Suppressor macrophage (primary cell): ENCODE results near the gene ZNF839.
"Not testable (repeated sequence)": the region's sequence is repeated elsewhere in the genome, so short reads cannot be mapped to it uniquely, and the experiment has no call there.

ENCODE experiments used
- DNase-seq, 4 experiments: peaks; one replicate each; pipeline ENCODE4 v3.0.0-alpha.2; 2020 to 2022
- total RNA-seq, 17 experiments: gene quantifications; one replicate each; lab custom pipeline; 2026; ENCODE audit warnings: mixed read lengths in 6 of 17, inconsistent platforms in 3 of 17; lab: John Stamatoyannopoulos, UW

The ZNF839 gene
- total RNA-seq = 3.0 to 15.0 (median 7.5) reads per million in 17 experiments

- DNase-seq = peak; percentile 94 to 97 (median 96)
These were observed at the start of gene ZNF839 for GRCh38 chr14:102319351-102320032. ZNF839 (plus strand) TSS chr14:102319746; CDS start chr14:102319766, 20 bp downstream.

- no peak for DNase-seq
These were observed 47.2 kb upstream of the ZNF839 start for GRCh38 chr14:102272392-102272791.

- no peak for DNase-seq
These were observed 43.7 kb upstream of the ZNF839 start for GRCh38 chr14:102275866-102276265.

- no peak for DNase-seq
These were observed 41.5 kb upstream of the ZNF839 start for GRCh38 chr14:102277874-102278630.

GRCh38 chr14:102278631-102278935 is 41.0 kb upstream of the ZNF839 start:
- no peak for DNase-seq

GRCh38 chr14:102279282-102279681 is 40.3 kb upstream of the ZNF839 start:
- DNase-seq = no peak

- no peak for DNase-seq
These were observed 39.7 kb upstream of the ZNF839 start for GRCh38 chr14:102279688-102280348.

GRCh38 chr14:102280376-102280962 is 39.1 kb upstream of the ZNF839 start:
- no peak for DNase-seq

- no peak for DNase-seq
These were observed 36.6 kb upstream of the ZNF839 start for GRCh38 chr14:102282751-102283465.

- no peak for DNase-seq
These were observed 35.9 kb upstream of the ZNF839 start for GRCh38 chr14:102283631-102284129.

GRCh38 chr14:102285106-102285505 is 34.4 kb upstream of the ZNF839 start:
- no peak for DNase-seq

- no peak for DNase-seq
These were observed 31.4 kb upstream of the ZNF839 start for GRCh38 chr14:102288139-102288538.

GRCh38 chr14:102292441-102292840 is 27.1 kb upstream of the ZNF839 start:
- no peak for DNase-seq

- no peak for DNase-seq
These were observed 25.8 kb upstream of the ZNF839 start for GRCh38 chr14:102293781-102294180.

GRCh38 chr14:102295270-102295669 is 24.3 kb upstream of the ZNF839 start:
- DNase-seq = no peak

- DNase-seq = no peak
These were observed 21.9 kb upstream of the ZNF839 start for GRCh38 chr14:102297436-102298170.

- not testable (repeated sequence) for DNase-seq
These were observed 21.1 kb upstream of the ZNF839 start for GRCh38 chr14:102298303-102299070.

- no peak for DNase-seq
These were observed 15.9 kb upstream of the ZNF839 start for GRCh38 chr14:102303664-102304063.

GRCh38 chr14:102304611-102305506 is 14.7 kb upstream of the ZNF839 start, which contains the start of gene MOK:
MOK (minus strand) TSS chr14:102305164; CDS start chr14:102304968, 196 bp downstream.
- peak; percentile 97 to 99 (median 98) for DNase-seq
